Measurements from ENCODE around the gene THRB. TPM values are rescaled to one million over a fixed set of nuclear protein-coding genes. Genes with fewer than 3 reads are reported as not detected.

The THRB gene
- total RNA-seq, 4 donors from 2014 or later, result 29.2 to 38.5 (median 36.3) TPM

GRCh38 chr3:24374801-24375200, 119.8 kb downstream of the THRB start:
- TF ChIP-seq CTCF (IDR thresholded peaks at IDR 0.05; ENCODE audit: low read depth), result no peak

GRCh38 chr3:24373198-24373959, 121.3 kb downstream of the THRB start:
- TF ChIP-seq CTCF (IDR thresholded peaks at IDR 0.05; ENCODE audit: low read depth), result no peak

- no peak for TF ChIP-seq CTCF (IDR thresholded peaks at IDR 0.05; ENCODE audit: low read depth)
These were observed 122.0 kb downstream of the THRB start for GRCh38 chr3:24372559-24373197.

GRCh38 chr3:24370352-24371090, 124.1 kb downstream of the THRB start:
- TF ChIP-seq CTCF (IDR thresholded peaks at IDR 0.05; ENCODE audit: low read depth), result no peak

- no peak for TF ChIP-seq CTCF (IDR thresholded peaks at IDR 0.05; ENCODE audit: low read depth)
These were observed 126.0 kb downstream of the THRB start for GRCh38 chr3:24368605-24369004.

GRCh38 chr3:24367664-24368264, 126.9 kb downstream of the THRB start:
- no peak for TF ChIP-seq CTCF (IDR thresholded peaks at IDR 0.05; ENCODE audit: low read depth)

GRCh38 chr3:24367216-24367615, 127.4 kb downstream of the THRB start:
- TF ChIP-seq CTCF (IDR thresholded peaks at IDR 0.05; ENCODE audit: low read depth), result no peak

All from subcutaneous adipose tissue (tissue), 4 donors.